ENCODE data around the gene FUT2.

Gene FUT2

DNA sequence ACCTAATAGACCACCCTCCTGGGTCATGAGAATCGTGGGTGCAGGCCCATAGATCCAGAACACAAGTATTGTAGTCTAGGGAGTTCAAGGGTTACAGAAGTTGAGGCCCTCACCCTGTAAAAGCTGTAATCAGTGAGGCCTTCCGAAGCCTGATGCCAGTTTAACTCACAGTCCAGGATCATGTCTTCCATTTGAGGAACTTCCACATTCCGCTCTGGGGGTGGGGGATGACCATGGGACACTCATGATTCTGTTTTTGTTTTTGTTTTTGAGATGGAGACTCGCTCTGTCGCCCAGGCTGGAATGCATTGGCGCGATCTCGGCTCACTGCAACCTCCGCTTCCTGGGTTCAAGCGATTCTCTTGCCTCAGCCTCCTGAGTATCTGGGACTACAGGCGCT is 46.3 kb downstream of the FUT2 start:
- ChIA-PET POLR2A (no interaction called here), CTCF (no interaction called here)
- H3K36me3 ChIP-seq (ENCODE audit: control insufficient read depth in 4 of 4, insufficient read depth in 4 of 4, low read length in 3 of 4), result no peaks in the 10 kb centered on the region
- 99% methylated on average over 9 of the region's 11 CpGs for WGBS (ENCODE audit: insufficient coverage)
- no peaks in the 10 kb centered on the region for H3K9me3 ChIP-seq (ENCODE audit: control extremely low read depth in 1 of 5, control insufficient read depth in 4 of 5, insufficient read depth in 2 of 5, low read depth in 1 of 5, low read length in 4 of 5)
- no peak overlapping the region for H3K4me3 ChIP-seq (ENCODE audit: control insufficient read depth in 1 of 7, extremely low read depth in 1 of 7, insufficient read depth in 4 of 7, low read depth in 2 of 7, low read length in 6 of 7)
- H3K4me1 ChIP-seq (ENCODE audit: control extremely low read depth in 1 of 4, control insufficient read depth in 4 of 4, insufficient read depth in 4 of 4, low read length in 3 of 4), result peaks cover 0 to 47% (median 35%) of the 10 kb centered on the region in 4 experiments
- peaks cover 0 to 20% (median 19%) of the 10 kb centered on the region in 5 experiments for H3K27me3 ChIP-seq (replicated peaks in 2 of 5; ENCODE audit: control insufficient read depth in 4 of 5, insufficient read depth in 5 of 5, low read length in 4 of 5)
- H3K27ac ChIP-seq (ENCODE audit: insufficient read depth in 1 of 2, low read depth in 1 of 2, low read length in 2 of 2, poor library complexity in 1 of 2, severe bottlenecking in 2 of 2), result peak overlapping the region in 1 of 2 experiments; percentile 63
- no peak for DNase-seq

- Histone ChIP-seq H3K27ac (ENCODE audit: insufficient read depth in 1 of 2, low read depth in 1 of 2, low read length in 2 of 2, poor library complexity in 1 of 2, severe bottlenecking in 2 of 2) (no peak overlapping the region), H3K36me3 (ENCODE audit: control insufficient read depth in 4 of 4, insufficient read depth in 4 of 4, low read length in 3 of 4) (peaks cover 0 to 6% (median 2%) of the 10 kb centered on the region in 4 experiments), H3K4me3 (ENCODE audit: control insufficient read depth in 1 of 7, extremely low read depth in 1 of 7, insufficient read depth in 4 of 7, low read depth in 2 of 7, low read length in 6 of 7) (peak overlapping the region in 4 of 7 experiments; percentile 20 to 50 (median 31)), H3K9me3 (ENCODE audit: control extremely low read depth in 1 of 5, control insufficient read depth in 4 of 5, insufficient read depth in 2 of 5, low read depth in 1 of 5, low read length in 4 of 5) (no peaks in the 10 kb centered on the region), H3K4me1 (ENCODE audit: control extremely low read depth in 1 of 4, control insufficient read depth in 4 of 4, insufficient read depth in 4 of 4, low read length in 3 of 4) (peaks cover 0 to 29% (median 18%) of the 10 kb centered on the region in 4 experiments), H3K27me3 (replicated peaks in 2 of 5; ENCODE audit: control insufficient read depth in 4 of 5, insufficient read depth in 5 of 5, low read length in 4 of 5) (peaks cover 0 to 16% (median 6%) of the 10 kb centered on the region in 5 experiments)
- WGBS (ENCODE audit: insufficient coverage), result 38% methylated on average over 32 of the region's 33 CpGs
- CTCF ChIA-PET, result interaction anchor here (1.4 kb wide), 1 partner anchor 97 kb away, joined by 3 read pairs; no protein-coding TSS in a partner anchor
- peak; percentile 56 to 76 (median 73) for DNase-seq
- POLR2A ChIA-PET, result interaction anchor here (0.6 kb wide), 1 partner anchor 40 kb away, joined by 3 read pairs; no protein-coding TSS in a partner anchor
Measured at GRCh38 chr19:48745208-48745995, 49.6 kb downstream of the FUT2 start.

GRCh38 chr19:48746110-48746509 is 50.3 kb downstream of the FUT2 start:
- Histone ChIP-seq H3K4me3 (ENCODE audit: control insufficient read depth in 1 of 7, extremely low read depth in 1 of 7, insufficient read depth in 4 of 7, low read depth in 2 of 7, low read length in 6 of 7) (peak overlapping the region in 2 of 7 experiments; percentile 77 to 82), H3K4me1 (ENCODE audit: control extremely low read depth in 1 of 4, control insufficient read depth in 4 of 4, insufficient read depth in 4 of 4, low read length in 3 of 4) (peaks cover 0 to 22% (median 14%) of the 10 kb centered on the region in 4 experiments), H3K36me3 (ENCODE audit: control insufficient read depth in 4 of 4, insufficient read depth in 4 of 4, low read length in 3 of 4) (peaks cover 0 to 6% (median 2%) of the 10 kb centered on the region in 4 experiments), H3K27me3 (replicated peaks in 2 of 5; ENCODE audit: control insufficient read depth in 4 of 5, insufficient read depth in 5 of 5, low read length in 4 of 5) (peaks cover 0 to 11% (median 0%) of the 10 kb centered on the region in 5 experiments), H3K27ac (ENCODE audit: insufficient read depth in 1 of 2, low read depth in 1 of 2, low read length in 2 of 2, poor library complexity in 1 of 2, severe bottlenecking in 2 of 2) (no peak overlapping the region), H3K9me3 (ENCODE audit: control extremely low read depth in 1 of 5, control insufficient read depth in 4 of 5, insufficient read depth in 2 of 5, low read depth in 1 of 5, low read length in 4 of 5) (no peaks in the 10 kb centered on the region)
- POLR2A ChIA-PET, result no interaction called here
- CTCF ChIA-PET, result interaction anchor here (1.4 kb wide), 1 partner anchor 14 kb away, joined by 3 read pairs; no protein-coding TSS in a partner anchor
- DNase-seq, result no peak
- WGBS (ENCODE audit: insufficient coverage), result 91% methylated on average over 5 of the region's 8 CpGs

- ChIA-PET POLR2A (no interaction called here), CTCF (interaction anchor here (1.4 to 1.5 kb wide), 2 partner anchors 13 to 41 kb away, joined by 3 to 5 read pairs; no protein-coding TSS in a partner anchor)
- H3K4me3 ChIP-seq (ENCODE audit: control insufficient read depth in 1 of 7, extremely low read depth in 1 of 7, insufficient read depth in 4 of 7, low read depth in 2 of 7, low read length in 6 of 7), result peak within 1 kb of the TSS; percentile 42 to 82 (median 69)
- peak; percentile 80 to 89 (median 87) for DNase-seq
- H3K27ac ChIP-seq (ENCODE audit: insufficient read depth in 1 of 2, low read depth in 1 of 2, low read length in 2 of 2, poor library complexity in 1 of 2, severe bottlenecking in 2 of 2), result peak within 1 kb of the TSS in 1 of 2 experiments; percentile 75
- H3K36me3 ChIP-seq (ENCODE audit: control insufficient read depth in 4 of 4, insufficient read depth in 4 of 4, low read length in 3 of 4), result peaks cover 0 to 6% (median 2%) of the 10 kb centered on the region in 4 experiments
- H3K27me3 ChIP-seq (replicated peaks in 2 of 5; ENCODE audit: control insufficient read depth in 4 of 5, insufficient read depth in 5 of 5, low read length in 4 of 5), result peaks cover 0 to 10% (median 0%) of the 10 kb centered on the region in 5 experiments
- H3K4me1 ChIP-seq (ENCODE audit: control extremely low read depth in 1 of 4, control insufficient read depth in 4 of 4, insufficient read depth in 4 of 4, low read length in 3 of 4), result peaks cover 0 to 23% (median 10%) of the 10 kb centered on the region in 4 experiments
- H3K9me3 ChIP-seq (ENCODE audit: control extremely low read depth in 1 of 5, control insufficient read depth in 4 of 5, insufficient read depth in 2 of 5, low read depth in 1 of 5, low read length in 4 of 5), result no peaks in the 10 kb centered on the region
- 10% methylated on average over 24 of the region's 31 CpGs for WGBS (ENCODE audit: insufficient coverage)
Measured at GRCh38 chr19:48746738-48747575, 51.2 kb downstream of the FUT2 start, which contains the start of gene IZUMO1. Gene IZUMO1 (minus strand): TSS chr19:48746909. CDS start chr19:48745859, 1,050 bp downstream.

DNA sequence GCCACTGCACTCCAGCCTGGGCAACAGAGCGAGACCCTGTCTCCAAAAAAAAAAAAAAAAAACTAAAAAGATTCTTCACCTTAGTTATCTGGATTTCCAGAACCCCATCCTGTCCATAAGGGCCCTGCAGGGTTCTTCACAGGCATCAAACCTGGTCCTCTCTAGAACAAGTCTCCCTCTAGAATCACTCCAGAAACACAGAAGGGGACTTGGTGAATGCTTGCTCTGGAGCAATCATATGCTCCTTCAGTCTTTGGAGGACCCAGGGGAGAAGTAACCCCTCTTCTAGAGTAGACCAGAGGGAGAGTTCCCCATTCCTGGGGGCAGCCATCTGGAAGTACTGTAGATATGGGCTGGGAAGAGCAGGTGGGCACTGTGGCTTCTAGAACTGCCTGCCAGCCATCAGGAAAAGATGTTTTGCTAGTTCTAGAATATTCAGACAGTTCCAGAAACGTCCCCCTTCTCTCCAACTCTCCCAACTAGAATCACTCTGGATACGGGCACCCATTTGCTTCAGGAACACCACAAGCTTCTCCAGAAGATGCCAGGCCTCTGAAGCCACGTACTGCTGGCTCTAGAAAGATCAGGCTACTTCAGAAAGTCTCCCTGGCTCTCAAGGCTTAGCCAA is 53.9 kb downstream of the FUT2 start:
- 100% methylated on average over 3 of the region's 4 CpGs for WGBS (ENCODE audit: insufficient coverage)

GRCh38 chr19:48750351-48750750 is 54.6 kb downstream of the FUT2 start:
- peaks cover 0 to 6% (median 2%) of the 10 kb centered on the region in 4 experiments for H3K36me3 ChIP-seq (ENCODE audit: control insufficient read depth in 4 of 4, insufficient read depth in 4 of 4, low read length in 3 of 4)
- peaks cover 0 to 37% (median 27%) of the 10 kb centered on the region in 4 experiments for H3K4me1 ChIP-seq (ENCODE audit: control extremely low read depth in 1 of 4, control insufficient read depth in 4 of 4, insufficient read depth in 4 of 4, low read length in 3 of 4)
- no peak overlapping the region for H3K4me3 ChIP-seq (ENCODE audit: control insufficient read depth in 1 of 7, extremely low read depth in 1 of 7, insufficient read depth in 4 of 7, low read depth in 2 of 7, low read length in 6 of 7)
- H3K27me3 ChIP-seq (replicated peaks in 2 of 5; ENCODE audit: control insufficient read depth in 4 of 5, insufficient read depth in 5 of 5, low read length in 4 of 5), result peaks cover 0 to 22% (median 15%) of the 10 kb centered on the region in 5 experiments
- 98% methylated on average over 31 of the region's 31 CpGs for WGBS (ENCODE audit: insufficient coverage)
- ChIA-PET POLR2A (no interaction called here), CTCF (no interaction called here)
- no peak overlapping the region for H3K27ac ChIP-seq (ENCODE audit: insufficient read depth in 1 of 2, low read depth in 1 of 2, low read length in 2 of 2, poor library complexity in 1 of 2, severe bottlenecking in 2 of 2)
- H3K9me3 ChIP-seq (ENCODE audit: control extremely low read depth in 1 of 5, control insufficient read depth in 4 of 5, insufficient read depth in 2 of 5, low read depth in 1 of 5, low read length in 4 of 5), result no peaks in the 10 kb centered on the region
- DNase-seq, result no peak

More for the DNA sequence above, 53.9 kb downstream of the FUT2 start:
- no peak overlapping the region for H3K4me3 ChIP-seq (ENCODE audit: control insufficient read depth in 1 of 7, extremely low read depth in 1 of 7, insufficient read depth in 4 of 7, low read depth in 2 of 7, low read length in 6 of 7)
- no peak overlapping the region for H3K27ac ChIP-seq (ENCODE audit: insufficient read depth in 1 of 2, low read depth in 1 of 2, low read length in 2 of 2, poor library complexity in 1 of 2, severe bottlenecking in 2 of 2)
- H3K9me3 ChIP-seq (ENCODE audit: control extremely low read depth in 1 of 5, control insufficient read depth in 4 of 5, insufficient read depth in 2 of 5, low read depth in 1 of 5, low read length in 4 of 5), result no peaks in the 10 kb centered on the region
- CTCF ChIA-PET, result no interaction called here
- peaks cover 0 to 22% (median 15%) of the 10 kb centered on the region in 5 experiments for H3K27me3 ChIP-seq (replicated peaks in 2 of 5; ENCODE audit: control insufficient read depth in 4 of 5, insufficient read depth in 5 of 5, low read length in 4 of 5)
- POLR2A ChIA-PET, result no interaction called here
- peaks cover 0 to 6% (median 2%) of the 10 kb centered on the region in 4 experiments for H3K36me3 ChIP-seq (ENCODE audit: control insufficient read depth in 4 of 4, insufficient read depth in 4 of 4, low read length in 3 of 4)
- no peak for DNase-seq
- H3K4me1 ChIP-seq (ENCODE audit: control extremely low read depth in 1 of 4, control insufficient read depth in 4 of 4, insufficient read depth in 4 of 4, low read length in 3 of 4), result peaks cover 0 to 38% (median 27%) of the 10 kb centered on the region in 4 experiments

Data from common myeloid progenitor, CD34-positive (primary cell).